K562 (cell line): Measurements from ENCODE around the gene SERHL2. TPM values are rescaled to one million over a fixed set of nuclear protein-coding genes. Genes with fewer than 3 reads are reported as not detected.
A peak's percentile ranks its signal among the peaks of the same experiment; 100 is the strongest.

Source experiments
- ATAC-seq: fragments of 200-7000 bp; cut with Tn5 transposase; 3 replicates; pipeline ENCODE4 v1.9.1; 2020; ENCODE audit warnings: moderate library complexity
- BruUV-seq: library from RNA; stranded (reverse); fragments of 400-500 nt; replicated peaks from 2 replicates; lab custom pipeline; 2021; lab: Mats Ljungman, UMichigan
- CTCF ChIA-PET: fragments of 300-600 bp; formaldehyde crosslinking; extraction: SDS; loops from one replicate; lab custom pipeline; 2021; ENCODE audit warnings: low intra/inter-chr PET ratio; lab: Yijun Ruan, JAX
- POLR2A ChIA-PET: fragments of 300-600, 350-650 bp; sonication (Branson Sonifier 250); formaldehyde crosslinking; extraction: SDS; loops from one replicate; lab custom pipeline; 2021; ENCODE audit warnings: antibody characterized with exemption, inconsistent platforms; lab: Yijun Ruan, JAX
- DNase-seq, 4 experiments: peaks; one replicate each; pipeline versions ENCODE4 v3.0.0 to v3.0.0-alpha.2; 2011 to 2018; ENCODE audit warnings: low spot score in 3 of 4, mixed read lengths in 3 of 4; ENCODE audit errors: extremely low read depth in 1 of 4
- FAIRE-seq: peaks from 2 replicates; lab custom pipeline; 2011; peaks lifted over from hg19 to GRCh38; lab: Jason Lieb, UNC
- H2AFZ ChIP-seq: 2 replicates; pipeline ENCODE4 v1.6.0; 2011; ENCODE audit warnings: low read depth, low read length, control low read depth, inconsistent platforms
- H3K27ac ChIP-seq: fragments of 200-600 bp; 3 replicates; pipeline ENCODE4 v1.8.0; 2011; ENCODE audit warnings: low read depth, mild to moderate bottlenecking, control low read depth, inconsistent platforms, low read length, moderate library complexity, mixed read lengths; ENCODE audit errors: extremely low read depth
- H3K27me3 ChIP-seq, 2 experiments: fragments of 300-600 bp in 1 of 2; 2 replicates in 1 of 2; 3 replicates in 1 of 2; pipeline versions ENCODE4 v1.6.0 to v1.8.0; 2011; ENCODE audit warnings: inconsistent platforms in 2 of 2, low read length in 2 of 2, mild to moderate bottlenecking in 1 of 2, mixed read lengths in 1 of 2, moderate library complexity in 1 of 2; ENCODE audit not compliant: control insufficient read depth in 2 of 2, insufficient read depth in 2 of 2
- H3K36me3 ChIP-seq: fragments of 300-600 bp; 3 replicates; pipeline ENCODE4 v1.8.0; 2011; ENCODE audit warnings: mild to moderate bottlenecking, low read length, inconsistent platforms; ENCODE audit not compliant: control insufficient read depth, insufficient read depth
- H3K4me1 ChIP-seq, 2 experiments: fragments of 200-600 bp in 1 of 2; replicated peaks in 1 of 2; 2 replicates in 1 of 2; 3 replicates in 1 of 2; pipeline versions ENCODE4 v1.5.1 to v1.8.0; 2011; ENCODE audit warnings: inconsistent platforms in 2 of 2, low read length in 2 of 2, mild to moderate bottlenecking in 1 of 2, mixed read lengths in 1 of 2, moderate library complexity in 1 of 2; ENCODE audit not compliant: control insufficient read depth in 2 of 2, insufficient read depth in 2 of 2
- H3K4me2 ChIP-seq: 2 replicates; pipeline ENCODE4 v1.6.1; 2011; ENCODE audit warnings: low read length, control low read depth, inconsistent platforms, mixed read lengths; ENCODE audit not compliant: insufficient read depth
- H3K4me3 ChIP-seq: fragments of 200-600 bp; sonication (generic), shearing (Covaris generic); 2 replicates; pipeline ENCODE4 v1.5.1; 2016; ENCODE audit warnings: control low read depth, inconsistent platforms
- H3K79me2 ChIP-seq: fragments of 200-600 bp; 3 replicates; pipeline ENCODE4 v1.8.0; 2011; ENCODE audit warnings: low read length, inconsistent platforms; ENCODE audit not compliant: control insufficient read depth, insufficient read depth
- H3K9ac ChIP-seq, 2 experiments: 2 replicates each; pipeline versions ENCODE4 v1.6.0 to v1.6.1; 2011; ENCODE audit warnings: low read depth in 2 of 2, low read length in 2 of 2, control low read depth in 1 of 2, inconsistent platforms in 1 of 2, mild to moderate bottlenecking in 1 of 2, mixed read lengths in 1 of 2; ENCODE audit not compliant: insufficient read depth in 1 of 2
- H3K9me1 ChIP-seq: one replicate; pipeline ENCODE4 v1.6.0; 2011; ENCODE audit warnings: inconsistent platforms, mild to moderate bottlenecking, low read length, moderate library complexity; ENCODE audit not compliant: control insufficient read depth, insufficient read depth
- H3K9me3 ChIP-seq: replicated peaks from 2 replicates; pipeline ENCODE4 v1.5.1; 2011; ENCODE audit warnings: low read depth, low read length, inconsistent platforms; ENCODE audit not compliant: control insufficient read depth, insufficient read depth
- H4K20me1 ChIP-seq: replicated peaks from 2 replicates; pipeline ENCODE4 v1.6.1; 2011; ENCODE audit warnings: low read length, inconsistent platforms, mixed read lengths; ENCODE audit not compliant: control insufficient read depth, insufficient read depth
- HDAC3 ChIP-seq: fragments of 450-650 bp; IDR thresholded peaks from 2 replicates; pipeline ENCODE4 v1.6.1; 2018; ENCODE audit warnings: borderline replicate concordance, mild to moderate bottlenecking, moderate library complexity; ENCODE audit not compliant: partially characterized antibody
- NFIC ChIP-seq: fragments of 450-650 bp; IDR thresholded peaks from 2 replicates; pipeline ENCODE4 v1.6.1; 2017; ENCODE audit warnings: mild to moderate bottlenecking, inconsistent platforms
- POLR2A ChIP-seq: fragments of 450-650 bp; conservative IDR thresholded peaks from 2 replicates; pipeline ENCODE4 v1.6.1; 2016
- POLR2G ChIP-seq: fragments of 200-400 bp; formaldehyde crosslinking; IDR thresholded peaks from 2 replicates; pipeline ENCODE4 v1.6.1; 2017; ENCODE audit warnings: low read depth, mild to moderate bottlenecking, antibody characterized with exemption, low read length, moderate library complexity
- RBFOX2 ChIP-seq: fragments of 200-400 bp; formaldehyde crosslinking; IDR thresholded peaks from 2 replicates; pipeline ENCODE4 v1.6.1; 2017; ENCODE audit warnings: low read depth, mild to moderate bottlenecking, low read length, moderate library complexity
- RBM22 ChIP-seq: fragments of 200-400 bp; formaldehyde crosslinking; IDR thresholded peaks from 2 replicates; pipeline ENCODE4 v1.6.1; 2018; ENCODE audit warnings: low read length, low read depth; ENCODE audit not compliant: poor library complexity, severe bottlenecking
- SUPT5H ChIP-seq: fragments of 450-650 bp; IDR thresholded peaks from 2 replicates; pipeline ENCODE4 v1.6.1; 2016
- TEAD2 ChIP-seq: fragments of 450-650 bp; IDR thresholded peaks from 2 replicates; pipeline ENCODE4 v1.6.1; 2016; ENCODE audit warnings: missing genetic modification characterization, control low read depth, missing compliant biosample characterization
- TOE1 ChIP-seq, 2 experiments: fragments of 450-650 bp in 1 of 2; sonication (generic) in 1 of 2; formaldehyde crosslinking in 1 of 2; IDR thresholded peaks; 2 replicates each; pipeline versions ENCODE4 v1.7.1 to v1.8.0; 2016 to 2022; ENCODE audit warnings: borderline replicate concordance in 2 of 2, mild to moderate bottlenecking in 2 of 2, antibody characterized with exemption in 1 of 2, inconsistent platforms in 1 of 2, low read depth in 1 of 2, missing genetic modification reagents in 1 of 2, moderate library complexity in 1 of 2
- ZFPM2 ChIP-seq: fragments of 250-450 bp; sonication (Bioruptor Pico); IDR thresholded peaks from 2 replicates; pipeline ENCODE4 v1.5.1; 2022; ENCODE audit warnings: mild to moderate bottlenecking
- ZNF444 ChIP-seq: fragments of 250-450 bp; sonication (Bioruptor Pico); IDR thresholded peaks from 2 replicates; pipeline ENCODE4 v1.4.0; 2020; ENCODE audit warnings: mild to moderate bottlenecking, moderate library complexity
- WGBS: fragments of 100-300 bp; shearing (Covaris generic); methylation state at CpG from one replicate; pipeline ENCODE4 v1.1.6; 2016; ENCODE audit warnings: low coverage, mixed read lengths; ENCODE audit not compliant: insufficient coverage; ENCODE audit errors: missing lambda C conversion rate; 5-methylcytosine and 5-hydroxymethylcytosine counted together
- in situ Hi-C: fragments of 300-500 bp; cut with MboI; formaldehyde crosslinking; loops from 4 replicates; pipeline ENCODE4 v1.15.0; 2018; ENCODE audit warnings: inconsistent platforms, mixed read lengths
- intact Hi-C: fragments of 100-400 bp; cut with micrococcal nuclease; formaldehyde crosslinking; loops from 2 replicates; pipeline ENCODE4 v1.14.2; 2022
- polyA plus RNA-seq, 8 experiments: library from polyadenylated mRNA; depleted of rRNA in 4 of 8; stranded (reverse) in 5 of 8; unstranded in 3 of 8; fragments of >200 nt; fragmentation: Nextera tagmentation in 2 of 8; fragmentation: Illumina TruSeq in 1 of 8; extraction: Ambion mirVana in 2 of 8; extraction: Trizol in 1 of 8; gene quantifications; 2 replicates each; pipeline versions ENCODE4 v1.2.1 to v1.2.3, GENCODE V29; 2011 to 2014; ENCODE audit warnings: inconsistent platforms in 1 of 8, missing spikeins in 1 of 8
- total RNA-seq, 7 experiments: library from RNA; depleted of rRNA in 6 of 7; stranded (reverse); fragments of >200 nt in 6 of 7; fragmentation: Illumina TruSeq in 2 of 7; extraction: Trizol in 2 of 7; gene quantifications; 2 replicates each; pipeline versions ENCODE4 v1.2.1 to v1.2.3, GENCODE V29; 2011 to 2021; ENCODE audit warnings: low replicate concordance in 1 of 7

Gene SERHL2
- total and polyA plus RNA-seq, 9 of the 15 experiments (the other 6 are each of a cell fraction or from before 2014, with no cell fraction given), result 19.9 to 62.6 (median 25.2) TPM

DNA sequence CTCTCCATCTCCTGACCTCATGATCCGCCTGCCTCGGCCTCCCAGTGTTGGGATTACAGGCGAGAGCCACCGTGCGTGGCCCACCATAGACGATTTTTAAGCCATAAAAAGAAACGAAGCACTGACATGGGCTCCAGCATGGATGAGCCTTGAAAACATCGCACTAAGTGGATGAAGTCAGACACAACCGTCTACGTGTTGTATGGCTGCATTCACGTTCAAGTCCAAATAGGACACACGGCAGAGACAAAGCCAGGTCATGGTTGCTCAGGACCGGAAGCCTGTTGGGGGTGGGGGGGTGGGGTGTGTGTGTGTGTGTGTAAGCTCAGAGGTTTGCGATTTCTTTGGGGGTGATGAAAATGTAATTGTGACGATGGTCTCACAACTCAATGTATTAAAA lies 44.2 kb upstream of the SERHL2 start:
- Histone ChIP-seq H3K9me1 (no peaks in the 10 kb centered on the region), H4K20me1 (no peaks in the 10 kb centered on the region), H3K27me3 (no peaks in the 10 kb centered on the region), H3K4me2 (no peak overlapping the region), H3K36me3 (peaks cover 16% of the 10 kb centered on the region; the same call in 1 of the 3 replicates), H3K9ac (no peak overlapping the region), H2AFZ (no peak overlapping the region), H3K4me1 (peaks cover 0 to 18% of the 10 kb centered on the region in 2 experiments; a peak in 2 of 5 replicates), H3K4me3 (no peak overlapping the region), H3K27ac (no peak overlapping the region), H3K79me2 (no peaks in the 10 kb centered on the region), H3K9me3 (no peaks in the 10 kb centered on the region)
- ATAC-seq (no peak), FAIRE-seq (no peak), DNase-seq (peak in 1 of 4 experiments; percentile 21)
- no TSS peak for BruUV-seq
- in situ Hi-C loops (no loop called here), intact Hi-C loops (no loop called here)
- WGBS, result 55% methylated on average over 8 of the region's 15 CpGs
- TF ChIP-seq POLR2G, result 0 out of 2 replicates have a peak, but pooled peaks have one; percentile 26
- no peak for TF ChIP-seq HDAC3
- POLR2A ChIA-PET, result no interaction called here
- CTCF ChIA-PET, result interaction anchor here (0.7 kb wide), 1 partner anchor 299 kb away, joined by 4 read pairs; no protein-coding TSS in a partner anchor

DNA sequence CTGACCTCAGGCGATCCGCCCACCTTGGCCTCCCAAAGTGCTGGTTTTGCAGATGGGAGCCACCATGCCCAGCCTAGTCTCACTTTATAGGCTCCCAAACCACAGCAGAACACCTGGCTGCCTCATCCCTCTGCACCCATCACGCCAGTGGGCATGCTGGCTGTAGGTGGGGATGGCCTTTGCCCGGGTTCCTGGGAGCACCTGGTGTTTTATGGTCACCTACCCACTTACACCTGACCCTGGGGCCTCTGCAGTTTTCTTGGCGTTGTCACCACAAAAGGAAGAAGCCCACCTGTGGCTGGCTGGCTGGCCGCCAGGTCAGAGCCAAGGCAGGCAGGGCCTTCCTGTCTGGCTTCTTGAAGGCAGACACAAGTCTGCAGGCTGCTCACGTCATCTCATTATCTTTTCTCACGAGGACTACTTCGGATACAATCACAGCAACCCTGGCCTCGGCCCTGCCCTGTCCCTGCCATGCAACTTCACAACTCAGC lies 42.3 kb upstream of the SERHL2 start:
- BruUV-seq, result no TSS peak
- H3K4me2 ChIP-seq, result no peak overlapping the region
- 68% methylated on average over 6 of the region's 10 CpGs for WGBS
- ChIA-PET POLR2A (interaction anchor here (0.8 kb wide), 1 partner anchor 74 kb away, joined by 3 read pairs; no protein-coding TSS in a partner anchor), CTCF (no interaction called here)
- DNase-seq (no peak), FAIRE-seq (no peak), ATAC-seq (no peak; the same call in 2 of the 3 replicates)
- H3K36me3 ChIP-seq, result peaks cover 29% of the 10 kb centered on the region; the same call in 1 of the 3 replicates
- peaks cover 0 to 23% of the 10 kb centered on the region in 2 experiments; a peak in 2 of 5 replicates for H3K4me1 ChIP-seq
- no peaks in the 10 kb centered on the region for H3K9me1 ChIP-seq
- H3K9me3 ChIP-seq, result no peaks in the 10 kb centered on the region
- H3K9ac ChIP-seq, result no peak overlapping the region
- peaks cover 4% of the 10 kb centered on the region; the same call in 1 of the 3 replicates for H3K79me2 ChIP-seq
- intact Hi-C loops, result no loop called here
- H4K20me1 ChIP-seq, result no peaks in the 10 kb centered on the region
- no peak overlapping the region for H3K4me3 ChIP-seq
- no peak for TF ChIP-seq TEAD2
- TF ChIP-seq SUPT5H, result 0 out of 2 replicates have a peak, but pooled peaks have one; percentile 56
- TF ChIP-seq POLR2A, result peak; percentile 62
- TF ChIP-seq POLR2G, result peak; percentile 45
- peak; percentile 40 for TF ChIP-seq RBM22
- peak; percentile 55 for TF ChIP-seq RBFOX2
- no peak for TF ChIP-seq TOE1 (IDR thresholded peaks at IDR 0.05; ENCODE audit: borderline replicate concordance)
- no peak for TF ChIP-seq TOE1 (CRISPR knock-in tag; IDR thresholded peaks at IDR 0.05; ENCODE audit: borderline replicate concordance, low read depth)
- peak; percentile 66; the same call in 1 of the 2 replicates for TF ChIP-seq NFIC
- no peak for TF ChIP-seq ZNF444 (CRISPR knock-in tag)
- TF ChIP-seq ZFPM2 (CRISPR knock-in tag), result no peak
- no peak overlapping the region for H3K27ac ChIP-seq
- no peak overlapping the region for H2AFZ ChIP-seq
- in situ Hi-C loops, result loop anchor here (5.0 kb wide), 1 partner anchor 51 kb away; no protein-coding TSS in a partner anchor
- H3K27me3 ChIP-seq, result no peaks in the 10 kb centered on the region
